Hepatocyte (in vitro differentiated cells): Measurements from ENCODE around the gene MLXIP. TPM values are rescaled to one million over a fixed set of nuclear protein-coding genes. Genes with fewer than 3 reads are reported as not detected.

Source experiments
- DNase-seq: peaks from one replicate; pipeline ENCODE4 v3.0.0-alpha.2; 2016; ENCODE audit warnings: low spot score
- H2AFZ ChIP-seq: fragments of 200-600 bp; sonication (generic); 2 replicates; pipeline ENCODE4 v1.6.0; 2016; ENCODE audit warnings: antibody characterized with exemption, mild to moderate bottlenecking
- H3K27ac ChIP-seq: fragments of 200-600 bp; sonication (generic); 2 replicates; pipeline ENCODE4 v1.5.1; 2016; ENCODE audit warnings: mild to moderate bottlenecking
- H3K27me3 ChIP-seq: fragments of 200-600 bp; sonication (generic); 2 replicates; pipeline ENCODE4 v1.6.1; 2016
- H3K36me3 ChIP-seq: fragments of 200-600 bp; sonication (generic); replicated peaks from 2 replicates; pipeline ENCODE4 v1.5.1; 2016; ENCODE audit warnings: low read depth; ENCODE audit not compliant: insufficient read depth
- H3K4me1 ChIP-seq: fragments of 200-600 bp; sonication (generic); 2 replicates; pipeline ENCODE4 v1.5.1; 2016; ENCODE audit warnings: mild to moderate bottlenecking, moderate library complexity; ENCODE audit not compliant: insufficient read depth
- H3K4me2 ChIP-seq: fragments of 200-600 bp; sonication (generic); 2 replicates; pipeline ENCODE4 v1.6.0; 2016
- H3K4me3 ChIP-seq: fragments of 200-600 bp; sonication (generic); 2 replicates; pipeline ENCODE4 v1.5.1; 2016; ENCODE audit warnings: mild to moderate bottlenecking
- H3K79me2 ChIP-seq: fragments of 200-600 bp; sonication (generic); 2 replicates; pipeline ENCODE4 v1.6.0; 2017; ENCODE audit warnings: mild to moderate bottlenecking
- H3K9me2 ChIP-seq: fragments of 200-600 bp; sonication (generic); replicated peaks from 2 replicates; pipeline ENCODE4 v1.6.0; 2017; ENCODE audit warnings: mild to moderate bottlenecking; ENCODE audit not compliant: insufficient read depth
- H3K9me3 ChIP-seq: fragments of 200-600 bp; sonication (generic); 2 replicates; pipeline ENCODE4 v1.5.1; 2016; ENCODE audit warnings: low read depth, mild to moderate bottlenecking
- H4K20me1 ChIP-seq: fragments of 200-600 bp; sonication (generic); 2 replicates; pipeline ENCODE4 v1.6.0; 2016; ENCODE audit warnings: mild to moderate bottlenecking; ENCODE audit not compliant: insufficient read depth, poor library complexity, severe bottlenecking
- CTCF ChIP-seq: fragments of 200-600 bp; sonication (generic); IDR thresholded peaks from 2 replicates; pipeline ENCODE4 v1.5.1; 2016; ENCODE audit warnings: antibody characterized with exemption, mild to moderate bottlenecking; ENCODE audit not compliant: poor library complexity
- EZH2 ChIP-seq: fragments of 200-600 bp; sonication (generic); IDR thresholded peaks from 2 replicates; pipeline ENCODE4 v1.6.1; 2016; ENCODE audit warnings: antibody characterized with exemption, mild to moderate bottlenecking, borderline replicate concordance
- EZH2phosphoT487 ChIP-seq: fragments of 200-600 bp; sonication (generic); IDR thresholded peaks from one replicate; pipeline ENCODE4 v1.6.1; 2018; ENCODE audit warnings: antibody characterized with exemption, mild to moderate bottlenecking, low read depth, moderate library complexity; ENCODE audit not compliant: unreplicated experiment, severe bottlenecking
- WGBS: methylation state at CpG from one replicate; pipeline ENCODE4 v1.1.6; 2016; ENCODE audit warnings: low lambda C conversion rate; ENCODE audit errors: missing lambda C conversion rate; 5-methylcytosine and 5-hydroxymethylcytosine counted together
- polyA plus RNA-seq: library from polyadenylated mRNA; unstranded; fragments of >200 nt; fragmentation: Nextera tagmentation; extraction: Ambion mirVana; gene quantifications from 2 replicates; pipeline ENCODE4 v1.2.1, GENCODE V29; 2016
- total RNA-seq: library from RNA; depleted of rRNA; stranded (reverse); fragments of >200 nt; gene quantifications from 2 replicates; pipeline ENCODE4 v1.2.3, GENCODE V29; 2014

MLXIP gene
- total and polyA plus RNA-seq, 2 experiments from 2014 or later = 11.5 to 33.1 TPM

GRCh38 chr12:122185079-122185478 lies 106.5 kb downstream of the MLXIP start:
- no peak overlapping the region for H3K4me2 ChIP-seq
- no peak overlapping the region for H3K27ac ChIP-seq
- WGBS = 96% methylated on average over 6 of the region's 7 CpGs
- TF ChIP-seq EZH2phosphoT487 = no peak
- no peak for TF ChIP-seq CTCF
- TF ChIP-seq EZH2 = no peak
- no peak overlapping the region for H2AFZ ChIP-seq
- no peaks in the 10 kb centered on the region for H3K9me2 ChIP-seq
- no peak for DNase-seq
- H3K79me2 ChIP-seq = no peaks in the 10 kb centered on the region
- H3K4me1 ChIP-seq = peaks cover 3% of the 10 kb centered on the region
- H3K9me3 ChIP-seq = no peaks in the 10 kb centered on the region
- no peaks in the 10 kb centered on the region for H4K20me1 ChIP-seq
- H3K27me3 ChIP-seq = no peaks in the 10 kb centered on the region
- H3K4me3 ChIP-seq = no peak overlapping the region
- no peaks in the 10 kb centered on the region for H3K36me3 ChIP-seq

DNA sequence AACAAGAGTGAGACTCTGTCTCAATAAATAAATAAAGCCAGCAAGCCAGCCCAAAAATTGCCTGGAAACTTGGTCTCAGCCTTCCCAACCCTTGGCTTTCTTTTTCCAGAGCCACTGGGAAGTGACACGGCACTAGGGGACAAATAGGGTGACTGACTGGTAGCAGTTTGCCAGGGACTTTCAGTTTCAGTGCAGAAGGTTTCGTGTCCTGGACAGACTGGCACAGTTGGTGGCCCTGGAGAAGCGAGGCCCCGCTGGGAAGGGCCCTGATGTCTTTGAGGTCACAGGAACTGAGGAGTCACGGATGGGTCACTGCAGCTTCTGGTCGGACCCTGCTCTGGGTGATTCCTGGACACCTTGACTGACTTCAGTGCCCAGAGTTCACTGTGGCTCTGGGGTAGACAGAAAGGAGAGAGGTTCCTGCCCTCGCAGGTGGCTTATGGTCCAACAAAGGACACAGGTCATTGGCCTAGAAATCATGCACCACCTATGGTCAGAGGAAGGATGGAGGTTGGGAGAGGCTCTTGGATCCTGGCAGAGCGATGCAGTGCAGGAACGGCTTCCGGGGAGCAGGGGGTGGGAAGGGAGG lies 107.0 kb downstream of the MLXIP start:
- Histone ChIP-seq H3K4me2 (no peak overlapping the region), H3K9me2 (no peaks in the 10 kb centered on the region), H4K20me1 (no peaks in the 10 kb centered on the region), H2AFZ (no peak overlapping the region), H3K9me3 (no peaks in the 10 kb centered on the region), H3K27ac (no peak overlapping the region), H3K4me3 (no peak overlapping the region), H3K27me3 (no peaks in the 10 kb centered on the region), H3K36me3 (no peaks in the 10 kb centered on the region), H3K4me1 (peaks cover 3% of the 10 kb centered on the region), H3K79me2 (no peaks in the 10 kb centered on the region)
- no peak for TF ChIP-seq CTCF
- TF ChIP-seq EZH2phosphoT487 = no peak
- TF ChIP-seq EZH2 = no peak
- DNase-seq = no peak
- 98% methylated on average over 10 of the region's 10 CpGs for WGBS

DNA sequence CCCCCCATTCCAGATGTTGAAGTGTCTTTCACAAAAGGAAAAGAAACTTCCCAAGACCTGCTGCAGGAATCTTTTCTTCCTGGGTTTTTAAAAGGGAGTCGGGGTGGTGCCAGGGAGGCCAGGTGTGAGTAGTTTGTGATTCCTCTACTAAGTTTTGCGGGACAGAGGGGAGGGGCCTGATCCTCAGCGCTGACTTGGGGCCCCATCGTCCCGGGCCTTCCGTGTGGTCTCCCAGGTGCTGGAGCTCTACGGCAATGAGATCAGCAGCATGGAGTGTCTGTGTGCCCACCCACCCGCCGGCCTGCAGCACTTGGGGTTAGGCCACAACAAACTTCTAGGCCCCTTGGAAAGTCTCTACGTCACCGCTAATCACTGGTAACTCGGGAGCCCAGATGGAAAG lies 108.9 kb downstream of the MLXIP start:
- Histone ChIP-seq H3K4me1 (peaks cover 3% of the 10 kb centered on the region), H3K27me3 (no peaks in the 10 kb centered on the region), H3K27ac (no peak overlapping the region), H2AFZ (no peak overlapping the region), H3K79me2 (no peaks in the 10 kb centered on the region), H3K9me2 (no peaks in the 10 kb centered on the region), H3K36me3 (no peaks in the 10 kb centered on the region), H4K20me1 (no peaks in the 10 kb centered on the region), H3K4me3 (no peak overlapping the region), H3K4me2 (no peak overlapping the region), H3K9me3 (no peaks in the 10 kb centered on the region)
- no peak for TF ChIP-seq EZH2
- no peak for TF ChIP-seq CTCF
- DNase-seq = no peak
- WGBS = 78% methylated on average over 12 of the region's 12 CpGs
